Measurements from ENCODE around the gene TNNT3.
A peak's percentile ranks its signal among the peaks of the same experiment; 100 is the strongest.

The TNNT3 gene

GRCh38 chr11:1889941-1890855, 29.3 kb upstream of the TNNT3 start:
- Histone ChIP-seq H3K9me3 (ENCODE audit: control insufficient read depth, low read length) (no peaks in the 10 kb centered on the region), H3K27ac (ENCODE audit: insufficient read depth, low read length, poor library complexity, severe bottlenecking) (peak overlapping the region; percentile 64), H3K4me1 (ENCODE audit: control insufficient read depth, insufficient read depth, low read length, poor library complexity, severe bottlenecking) (peaks cover 47% of the 10 kb centered on the region), H3K27me3 (replicated peaks; ENCODE audit: control insufficient read depth, insufficient read depth, low read length, poor library complexity, severe bottlenecking) (no peaks in the 10 kb centered on the region), H3K36me3 (ENCODE audit: control insufficient read depth, insufficient read depth, low read length) (peaks cover 11% of the 10 kb centered on the region), H3K4me3 (ENCODE audit: insufficient read depth, low read depth, low read length, poor library complexity, severe bottlenecking) (peak overlapping the region; percentile 41)
- no peak for DNase-seq

DNA sequence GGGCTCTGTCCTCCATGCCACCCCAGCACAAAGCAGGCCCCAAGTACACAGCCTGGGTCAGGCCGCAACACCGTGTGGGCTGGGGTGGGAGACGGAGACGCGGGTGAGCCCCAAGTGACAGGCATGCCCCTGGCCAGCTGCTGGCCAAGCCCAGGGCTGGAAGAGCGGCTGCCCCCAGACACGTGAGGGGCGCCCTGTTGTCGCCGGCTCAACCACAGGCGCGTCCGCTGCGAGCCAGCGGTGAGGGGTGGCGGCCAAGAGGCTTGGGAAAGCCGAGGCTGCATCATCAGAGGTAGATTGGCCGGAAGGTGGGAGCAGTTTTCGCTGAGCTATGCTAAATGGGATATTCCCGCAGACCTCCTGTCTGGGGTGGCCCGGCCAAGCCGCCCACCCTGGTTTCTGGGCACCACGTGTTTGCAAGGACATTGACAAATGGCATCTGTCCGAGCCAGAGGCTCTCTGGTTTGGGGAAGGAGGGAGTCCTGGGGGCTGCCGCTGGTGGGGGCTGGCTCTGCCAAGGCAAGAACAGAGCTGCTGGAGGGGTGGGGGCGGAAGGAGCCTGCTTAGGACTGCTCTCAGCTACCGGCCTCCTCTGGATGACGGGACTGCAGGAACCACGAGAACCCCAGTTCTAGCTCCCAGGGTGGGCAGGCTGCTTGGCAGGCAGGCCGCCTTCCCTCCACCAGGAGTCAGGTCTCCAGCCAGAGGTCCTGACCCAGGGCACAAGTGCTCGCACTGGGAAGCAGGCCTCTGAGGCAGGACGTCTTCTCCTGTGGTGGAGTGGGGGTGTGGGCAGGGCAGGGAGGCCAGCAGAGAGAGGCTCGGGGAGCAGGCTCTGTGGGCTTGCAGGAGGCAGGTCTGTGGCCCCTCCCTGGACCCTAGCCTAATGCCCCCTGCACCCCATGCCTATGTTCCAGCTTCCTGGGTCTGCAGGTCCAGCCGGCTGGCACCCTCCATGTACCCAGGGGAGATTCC, 28.4 kb upstream of the TNNT3 start:
- no peak for DNase-seq
- peak overlapping the region; percentile 64 for H3K27ac ChIP-seq (ENCODE audit: insufficient read depth, low read length, poor library complexity, severe bottlenecking)
- peaks cover 47% of the 10 kb centered on the region for H3K4me1 ChIP-seq (ENCODE audit: control insufficient read depth, insufficient read depth, low read length, poor library complexity, severe bottlenecking)
- H3K4me3 ChIP-seq (ENCODE audit: insufficient read depth, low read depth, low read length, poor library complexity, severe bottlenecking) = peak overlapping the region; percentile 10
- no peaks in the 10 kb centered on the region for H3K9me3 ChIP-seq (ENCODE audit: control insufficient read depth, low read length)
- H3K36me3 ChIP-seq (ENCODE audit: control insufficient read depth, insufficient read depth, low read length) = peaks cover 2% of the 10 kb centered on the region
- no peaks in the 10 kb centered on the region for H3K27me3 ChIP-seq (replicated peaks; ENCODE audit: control insufficient read depth, insufficient read depth, low read length, poor library complexity, severe bottlenecking)

DNA sequence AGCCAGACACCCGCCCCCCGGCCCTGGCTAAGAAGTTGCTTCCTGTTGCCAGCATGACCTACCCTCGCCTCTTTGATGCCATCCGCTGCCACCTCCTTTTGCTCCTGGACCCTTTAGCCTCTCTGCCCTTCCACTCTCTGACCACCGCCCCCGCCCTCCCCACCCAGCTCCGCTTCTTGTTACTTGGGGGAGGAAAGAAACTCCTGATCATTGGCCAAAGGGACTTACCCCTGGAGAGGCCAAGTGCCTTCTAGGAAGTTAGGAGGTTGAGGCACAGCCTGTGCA, 27.7 kb upstream of the TNNT3 start, which contains the start of gene PRR33:
PRR33 (minus strand) TSS at position 65 of the 285 bp plus-strand sequence. CDS start 1,311 bp downstream, outside the sequence.
- H3K36me3 ChIP-seq (ENCODE audit: control insufficient read depth, insufficient read depth, low read length) = no peaks in the 10 kb centered on the region
- no peaks in the 10 kb centered on the region for H3K27me3 ChIP-seq (replicated peaks; ENCODE audit: control insufficient read depth, insufficient read depth, low read length, poor library complexity, severe bottlenecking)
- no peak within 1 kb of the TSS for H3K27ac ChIP-seq (ENCODE audit: insufficient read depth, low read length, poor library complexity, severe bottlenecking)
- peak within 1 kb of the TSS; percentile 10 for H3K4me3 ChIP-seq (ENCODE audit: insufficient read depth, low read depth, low read length, poor library complexity, severe bottlenecking)
- no peak for DNase-seq
- no peaks in the 10 kb centered on the region for H3K9me3 ChIP-seq (ENCODE audit: control insufficient read depth, low read length)
- peaks cover 47% of the 10 kb centered on the region for H3K4me1 ChIP-seq (ENCODE audit: control insufficient read depth, insufficient read depth, low read length, poor library complexity, severe bottlenecking)

- peaks cover 47% of the 10 kb centered on the region for H3K4me1 ChIP-seq (ENCODE audit: control insufficient read depth, insufficient read depth, low read length, poor library complexity, severe bottlenecking)
- no peak for DNase-seq
- H3K27ac ChIP-seq (ENCODE audit: insufficient read depth, low read length, poor library complexity, severe bottlenecking) = no peak overlapping the region
- no peaks in the 10 kb centered on the region for H3K36me3 ChIP-seq (ENCODE audit: control insufficient read depth, insufficient read depth, low read length)
- H3K4me3 ChIP-seq (ENCODE audit: insufficient read depth, low read depth, low read length, poor library complexity, severe bottlenecking) = no peak overlapping the region
- no peaks in the 10 kb centered on the region for H3K27me3 ChIP-seq (replicated peaks; ENCODE audit: control insufficient read depth, insufficient read depth, low read length, poor library complexity, severe bottlenecking)
- H3K9me3 ChIP-seq (ENCODE audit: control insufficient read depth, low read length) = no peaks in the 10 kb centered on the region
These were observed 27.4 kb upstream of the TNNT3 start for GRCh38 chr11:1892116-1892515.

GRCh38 chr11:1892558-1892957, 26.9 kb upstream of the TNNT3 start:
- no peak for DNase-seq
- Histone ChIP-seq H3K27ac (ENCODE audit: insufficient read depth, low read length, poor library complexity, severe bottlenecking) (no peak overlapping the region), H3K9me3 (ENCODE audit: control insufficient read depth, low read length) (no peaks in the 10 kb centered on the region), H3K36me3 (ENCODE audit: control insufficient read depth, insufficient read depth, low read length) (no peaks in the 10 kb centered on the region), H3K27me3 (replicated peaks; ENCODE audit: control insufficient read depth, insufficient read depth, low read length, poor library complexity, severe bottlenecking) (no peaks in the 10 kb centered on the region), H3K4me3 (ENCODE audit: insufficient read depth, low read depth, low read length, poor library complexity, severe bottlenecking) (no peak overlapping the region), H3K4me1 (ENCODE audit: control insufficient read depth, insufficient read depth, low read length, poor library complexity, severe bottlenecking) (peaks cover 45% of the 10 kb centered on the region)

- Histone ChIP-seq H3K27me3 (replicated peaks; ENCODE audit: control insufficient read depth, insufficient read depth, low read length, poor library complexity, severe bottlenecking) (no peaks in the 10 kb centered on the region), H3K9me3 (ENCODE audit: control insufficient read depth, low read length) (no peaks in the 10 kb centered on the region), H3K4me1 (ENCODE audit: control insufficient read depth, insufficient read depth, low read length, poor library complexity, severe bottlenecking) (peaks cover 33% of the 10 kb centered on the region), H3K27ac (ENCODE audit: insufficient read depth, low read length, poor library complexity, severe bottlenecking) (no peak overlapping the region), H3K4me3 (ENCODE audit: insufficient read depth, low read depth, low read length, poor library complexity, severe bottlenecking) (no peak overlapping the region), H3K36me3 (ENCODE audit: control insufficient read depth, insufficient read depth, low read length) (no peaks in the 10 kb centered on the region)
- no peak for DNase-seq
These were observed 25.7 kb upstream of the TNNT3 start for GRCh38 chr11:1893581-1894359.

- DNase-seq = no peak
- Histone ChIP-seq H3K36me3 (ENCODE audit: control insufficient read depth, insufficient read depth, low read length) (no peaks in the 10 kb centered on the region), H3K27me3 (replicated peaks; ENCODE audit: control insufficient read depth, insufficient read depth, low read length, poor library complexity, severe bottlenecking) (no peaks in the 10 kb centered on the region), H3K4me1 (ENCODE audit: control insufficient read depth, insufficient read depth, low read length, poor library complexity, severe bottlenecking) (peaks cover 23% of the 10 kb centered on the region), H3K4me3 (ENCODE audit: insufficient read depth, low read depth, low read length, poor library complexity, severe bottlenecking) (no peak overlapping the region), H3K27ac (ENCODE audit: insufficient read depth, low read length, poor library complexity, severe bottlenecking) (no peak overlapping the region), H3K9me3 (ENCODE audit: control insufficient read depth, low read length) (no peaks in the 10 kb centered on the region)
These were observed 24.7 kb upstream of the TNNT3 start for GRCh38 chr11:1894759-1895158.

DNA sequence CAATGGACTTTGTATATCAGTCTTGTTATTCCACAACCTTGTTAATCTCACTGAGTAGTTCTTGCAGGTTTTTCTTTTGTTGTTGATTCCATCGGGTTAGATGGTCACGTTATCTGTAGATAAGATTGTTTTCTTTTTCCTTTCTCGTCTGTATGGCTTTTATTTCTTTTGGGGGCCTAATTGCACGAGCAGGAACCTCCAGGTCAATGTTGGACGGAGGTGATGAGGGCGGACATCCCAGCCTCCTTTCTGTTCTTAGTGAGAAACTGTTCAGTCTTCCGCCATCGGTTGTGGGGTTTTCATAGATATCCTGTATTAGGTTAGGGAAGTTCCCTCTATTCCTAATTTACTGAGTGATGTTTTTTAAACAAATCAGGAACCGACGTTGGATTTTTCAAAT, 23.0 kb upstream of the TNNT3 start:
- H3K27me3 ChIP-seq (replicated peaks; ENCODE audit: control insufficient read depth, insufficient read depth, low read length, poor library complexity, severe bottlenecking) = no peaks in the 10 kb centered on the region
- H3K27ac ChIP-seq (ENCODE audit: insufficient read depth, low read length, poor library complexity, severe bottlenecking) = no peak overlapping the region
- H3K4me1 ChIP-seq (ENCODE audit: control insufficient read depth, insufficient read depth, low read length, poor library complexity, severe bottlenecking) = peaks cover 7% of the 10 kb centered on the region
- H3K36me3 ChIP-seq (ENCODE audit: control insufficient read depth, insufficient read depth, low read length) = no peaks in the 10 kb centered on the region
- H3K4me3 ChIP-seq (ENCODE audit: insufficient read depth, low read depth, low read length, poor library complexity, severe bottlenecking) = no peak overlapping the region
- no peak for DNase-seq
- H3K9me3 ChIP-seq (ENCODE audit: control insufficient read depth, low read length) = no peaks in the 10 kb centered on the region

- no peak overlapping the region for H3K27ac ChIP-seq (ENCODE audit: insufficient read depth, low read length, poor library complexity, severe bottlenecking)
- no peaks in the 10 kb centered on the region for H3K27me3 ChIP-seq (replicated peaks; ENCODE audit: control insufficient read depth, insufficient read depth, low read length, poor library complexity, severe bottlenecking)
- H3K4me3 ChIP-seq (ENCODE audit: insufficient read depth, low read depth, low read length, poor library complexity, severe bottlenecking) = no peak overlapping the region
- H3K36me3 ChIP-seq (ENCODE audit: control insufficient read depth, insufficient read depth, low read length) = no peaks in the 10 kb centered on the region
- H3K4me1 ChIP-seq (ENCODE audit: control insufficient read depth, insufficient read depth, low read length, poor library complexity, severe bottlenecking) = peaks cover 2% of the 10 kb centered on the region
- no peak for DNase-seq
- H3K9me3 ChIP-seq (ENCODE audit: control insufficient read depth, low read length) = no peaks in the 10 kb centered on the region
These were observed 22.6 kb upstream of the TNNT3 start for GRCh38 chr11:1896923-1897322.
